Measurements from ENCODE around the gene KCTD20. TPM values are rescaled to one million over a fixed set of nuclear protein-coding genes. Genes with fewer than 3 reads are reported as not detected.
"Not testable (repeated sequence)": the region's sequence is repeated elsewhere in the genome, so short reads cannot be mapped to it uniquely, and the experiment has no call there.

Gene KCTD20
- total RNA-seq, 1 experiment from 2014 or later: 78.4 TPM

DNA sequence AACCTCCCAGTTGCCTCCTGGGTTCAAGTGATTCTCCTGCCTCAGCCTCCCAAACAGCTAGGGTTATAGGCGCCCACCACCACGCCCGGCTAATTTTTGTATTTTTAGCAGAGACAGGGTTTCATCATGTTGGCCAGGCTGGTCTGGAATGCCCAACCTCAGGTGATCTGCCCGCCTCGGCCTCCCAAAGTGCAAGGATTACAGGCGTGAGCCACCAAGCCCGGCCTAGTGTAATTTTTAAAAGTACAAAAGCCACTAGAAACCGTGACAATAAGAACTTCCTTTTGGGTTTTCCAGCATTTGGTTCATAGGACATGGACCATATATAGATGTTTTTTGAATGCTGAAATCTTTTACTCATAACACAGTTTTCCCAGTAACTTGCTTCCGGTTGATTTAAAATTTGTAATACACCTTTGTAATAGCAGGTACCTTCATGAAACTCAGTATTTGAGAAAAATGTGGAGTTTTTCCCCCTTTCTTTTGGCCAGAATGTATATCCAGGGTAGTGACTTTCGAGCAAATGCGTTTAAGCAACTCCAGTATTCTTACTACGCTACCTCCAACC is 613 bp upstream of the KCTD20 start:
- DNase-seq (ENCODE audit: low read depth): no peak
- in situ Hi-C loops (cut with HindIII; ENCODE audit: low pct_unique_long_range_greater_than_20kb, low sequenced_read_pairs): no loop called here

DNA sequence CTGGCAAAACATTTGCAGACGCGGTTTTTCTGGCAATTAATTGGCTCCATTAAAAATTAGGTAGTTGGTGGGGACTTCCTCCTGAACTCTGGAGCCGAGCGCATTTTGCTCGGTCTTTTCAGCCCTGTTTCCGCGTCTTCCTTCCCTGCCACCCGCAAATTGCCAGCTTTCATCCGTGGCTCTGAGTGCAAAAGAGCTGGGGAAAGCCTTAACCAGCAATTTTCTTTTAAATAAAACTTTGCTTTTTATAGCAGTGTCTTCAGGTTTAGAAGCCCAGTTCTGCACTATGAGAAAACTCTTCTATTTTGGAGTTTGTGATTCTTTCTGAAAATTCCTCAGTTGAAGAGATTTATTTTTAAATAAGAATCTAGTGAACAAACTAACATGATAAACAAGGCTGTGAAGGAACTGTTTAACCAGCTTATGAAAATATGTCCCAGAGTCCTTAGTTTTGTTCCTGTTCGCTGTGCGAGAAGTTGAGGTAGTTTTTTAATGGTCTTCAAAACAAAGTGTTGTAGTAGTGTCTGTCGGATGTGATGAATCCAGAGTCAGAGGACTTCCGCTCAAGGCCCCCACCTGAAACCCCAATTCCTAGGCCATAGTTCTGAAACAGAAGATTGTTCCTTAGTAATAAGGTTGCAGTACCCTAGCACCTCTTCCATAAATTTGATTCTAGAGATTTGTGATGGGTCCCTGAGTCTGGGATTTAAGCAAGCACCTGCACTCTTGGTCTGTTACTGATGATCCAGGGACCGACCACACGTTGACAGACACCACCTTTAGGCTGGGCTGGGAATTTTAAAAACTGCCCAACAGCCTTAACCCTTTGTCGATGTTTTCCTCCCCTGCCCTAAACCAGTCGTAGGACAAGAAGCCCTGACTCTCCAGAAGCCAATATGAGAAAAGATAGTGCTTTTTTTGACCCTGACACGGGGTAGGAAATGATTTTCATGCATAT is 950 bp downstream of the KCTD20 start:
- in situ Hi-C loops (cut with HindIII; ENCODE audit: low pct_unique_long_range_greater_than_20kb, low sequenced_read_pairs): no loop called here
- peak; percentile 56 for DNase-seq (ENCODE audit: low read depth)

GRCh38 chr6:36444470-36444869 is 1.7 kb downstream of the KCTD20 start:
- in situ Hi-C loops (cut with HindIII; ENCODE audit: low pct_unique_long_range_greater_than_20kb, low sequenced_read_pairs): no loop called here
- DNase-seq (ENCODE audit: low read depth): no peak

DNA sequence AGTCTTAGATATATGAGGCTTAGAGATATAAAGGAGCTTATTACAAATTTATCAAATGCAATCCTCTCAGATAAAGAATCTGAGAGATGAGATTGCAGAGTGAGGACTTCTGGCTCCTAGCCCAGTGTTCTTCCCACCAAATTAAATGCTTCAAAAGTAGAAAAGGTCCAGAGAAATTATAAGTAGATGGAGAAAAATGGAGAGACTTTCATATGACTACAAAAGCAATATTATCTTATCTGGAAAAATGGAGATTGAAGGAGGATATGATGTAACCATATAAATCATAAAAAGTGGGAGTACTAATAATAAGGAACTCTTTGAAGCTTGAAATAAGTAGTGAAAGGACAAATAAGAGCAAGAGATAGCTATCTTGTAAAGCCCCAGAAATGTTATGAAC is 2.8 kb downstream of the KCTD20 start:
- in situ Hi-C loops (cut with HindIII; ENCODE audit: low pct_unique_long_range_greater_than_20kb, low sequenced_read_pairs): no loop called here
- no peak for DNase-seq (ENCODE audit: low read depth)

DNA sequence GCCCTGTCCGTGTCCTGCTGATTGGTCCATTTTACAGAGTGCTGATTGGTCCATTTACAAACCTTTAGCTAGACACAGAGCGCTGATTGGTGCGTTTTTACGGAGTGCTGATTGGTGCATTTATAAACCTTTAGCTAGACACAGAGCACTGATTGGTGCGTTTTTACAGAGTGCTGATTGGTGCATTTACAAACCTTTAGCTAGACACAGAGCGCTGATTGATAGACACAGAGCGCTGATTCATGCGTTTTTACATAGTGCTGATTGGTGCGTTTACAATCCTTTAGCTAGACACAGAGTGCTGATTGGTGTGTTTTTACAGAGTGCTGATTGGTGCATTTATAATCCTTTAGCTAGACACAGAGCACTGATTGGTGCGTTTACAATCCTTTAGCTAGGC is 6.4 kb downstream of the KCTD20 start:
- in situ Hi-C loops (cut with HindIII; ENCODE audit: low pct_unique_long_range_greater_than_20kb, low sequenced_read_pairs); DNase-seq (ENCODE audit: low read depth): not testable (repeated sequence)

DNA sequence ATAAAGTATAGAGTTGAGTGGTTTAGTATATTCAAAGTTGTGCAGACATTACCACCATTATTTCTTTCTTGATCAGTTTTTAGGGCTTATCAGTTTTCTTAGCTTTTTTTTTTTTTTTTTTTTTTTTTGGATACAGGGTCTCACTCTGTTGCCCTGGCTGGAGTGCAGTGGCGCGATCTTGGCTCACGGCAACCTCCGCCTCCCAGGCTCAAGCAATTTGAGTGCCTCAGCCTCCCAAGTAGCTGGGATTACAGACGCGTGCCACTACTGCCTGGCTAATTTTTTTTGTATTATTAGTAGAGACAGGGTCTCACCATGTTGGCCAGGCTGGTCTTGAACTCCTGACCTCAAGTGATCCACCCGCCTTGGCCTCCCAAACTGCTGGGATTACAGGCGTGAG is 10.1 kb downstream of the KCTD20 start:
- in situ Hi-C loops (cut with HindIII; ENCODE audit: low pct_unique_long_range_greater_than_20kb, low sequenced_read_pairs); DNase-seq (ENCODE audit: low read depth): not testable (repeated sequence)

GRCh38 chr6:36455486-36456027 is 12.8 kb downstream of the KCTD20 start:
- DNase-seq (ENCODE audit: low read depth): no peak
- in situ Hi-C loops (cut with HindIII; ENCODE audit: low pct_unique_long_range_greater_than_20kb, low sequenced_read_pairs): no loop called here

- in situ Hi-C loops (cut with HindIII; ENCODE audit: low pct_unique_long_range_greater_than_20kb, low sequenced_read_pairs): no loop called here
- DNase-seq (ENCODE audit: low read depth): no peak
Measured at GRCh38 chr6:36459501-36459900, 16.7 kb downstream of the KCTD20 start.

- in situ Hi-C loops (cut with HindIII; ENCODE audit: low pct_unique_long_range_greater_than_20kb, low sequenced_read_pairs): no loop called here
- no peak for DNase-seq (ENCODE audit: low read depth)
Measured at GRCh38 chr6:36460916-36461315, 18.1 kb downstream of the KCTD20 start.

DNA sequence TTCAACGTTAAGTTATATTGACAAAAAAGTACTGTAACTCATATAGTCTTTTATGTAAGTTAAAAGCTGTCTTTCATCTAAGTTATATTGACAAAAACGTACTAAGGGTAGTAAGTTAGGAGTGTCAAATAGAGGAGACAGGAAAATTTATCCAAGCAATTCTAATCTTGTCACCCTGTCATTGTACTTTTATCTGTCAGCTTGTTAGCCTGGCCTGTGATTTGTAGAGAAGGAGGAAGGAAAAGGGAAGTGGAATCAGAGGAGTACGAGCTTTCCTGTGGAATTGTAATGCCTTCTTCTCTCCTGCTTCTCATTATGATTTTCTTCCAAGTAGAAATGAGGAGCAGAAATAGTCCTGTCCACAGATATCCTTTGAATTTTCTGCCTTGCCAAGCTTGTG is 18.8 kb downstream of the KCTD20 start:
- in situ Hi-C loops (cut with HindIII; ENCODE audit: low pct_unique_long_range_greater_than_20kb, low sequenced_read_pairs): no loop called here
- DNase-seq (ENCODE audit: low read depth): no peak

DNA sequence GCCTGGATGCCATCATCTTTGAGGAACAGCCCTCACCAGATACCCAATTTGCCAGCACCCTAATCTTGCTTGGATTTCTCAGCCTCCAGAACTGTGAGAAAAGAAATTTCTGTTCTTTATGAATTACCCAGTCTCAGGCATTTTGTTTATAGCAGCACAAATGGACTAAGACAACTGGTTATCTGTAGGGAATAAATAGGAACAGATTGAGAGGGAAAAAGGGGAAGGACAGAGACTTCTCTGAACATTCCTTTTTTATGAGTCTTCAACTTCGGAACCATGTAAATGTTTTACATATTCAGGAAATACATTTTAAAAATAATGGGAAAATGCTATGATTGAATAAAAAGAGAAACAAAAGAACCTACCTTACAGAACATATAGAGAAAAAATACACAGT is 20.9 kb downstream of the KCTD20 start:
- no peak for DNase-seq (ENCODE audit: low read depth)
- in situ Hi-C loops (cut with HindIII; ENCODE audit: low pct_unique_long_range_greater_than_20kb, low sequenced_read_pairs): no loop called here

DNA sequence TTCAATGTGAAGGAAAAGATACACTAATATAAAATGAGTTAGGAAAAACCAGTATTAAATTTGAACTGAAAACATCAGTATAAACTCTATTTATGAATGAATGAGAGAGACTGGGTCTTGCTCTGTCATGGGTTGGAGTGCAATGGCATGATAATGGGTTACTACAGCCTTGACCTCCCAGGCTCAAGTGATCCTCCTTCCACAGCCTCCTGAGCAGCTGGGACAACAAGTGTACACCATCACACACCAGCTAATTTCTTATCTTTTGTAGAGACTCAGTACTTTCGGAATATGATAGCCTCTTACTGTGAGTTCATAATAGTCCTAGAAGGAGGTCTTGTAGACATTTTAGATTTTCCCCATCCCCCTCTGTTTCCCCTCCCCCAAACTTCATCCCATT is 21.4 kb downstream of the KCTD20 start:
- DNase-seq (ENCODE audit: low read depth): no peak
- in situ Hi-C loops (cut with HindIII; ENCODE audit: low pct_unique_long_range_greater_than_20kb, low sequenced_read_pairs): no loop called here

- no peak for DNase-seq (ENCODE audit: low read depth)
- in situ Hi-C loops (cut with HindIII; ENCODE audit: low pct_unique_long_range_greater_than_20kb, low sequenced_read_pairs): no loop called here
Measured at GRCh38 chr6:36467625-36468024, 24.8 kb downstream of the KCTD20 start.

- in situ Hi-C loops (cut with HindIII; ENCODE audit: low pct_unique_long_range_greater_than_20kb, low sequenced_read_pairs): no loop called here
- DNase-seq (ENCODE audit: low read depth): no peak
Measured at GRCh38 chr6:36469148-36469661, 26.4 kb downstream of the KCTD20 start.

GRCh38 chr6:36469946-36470345 is 27.1 kb downstream of the KCTD20 start:
- no peak for DNase-seq (ENCODE audit: low read depth)
- in situ Hi-C loops (cut with HindIII; ENCODE audit: low pct_unique_long_range_greater_than_20kb, low sequenced_read_pairs): no loop called here

DNA sequence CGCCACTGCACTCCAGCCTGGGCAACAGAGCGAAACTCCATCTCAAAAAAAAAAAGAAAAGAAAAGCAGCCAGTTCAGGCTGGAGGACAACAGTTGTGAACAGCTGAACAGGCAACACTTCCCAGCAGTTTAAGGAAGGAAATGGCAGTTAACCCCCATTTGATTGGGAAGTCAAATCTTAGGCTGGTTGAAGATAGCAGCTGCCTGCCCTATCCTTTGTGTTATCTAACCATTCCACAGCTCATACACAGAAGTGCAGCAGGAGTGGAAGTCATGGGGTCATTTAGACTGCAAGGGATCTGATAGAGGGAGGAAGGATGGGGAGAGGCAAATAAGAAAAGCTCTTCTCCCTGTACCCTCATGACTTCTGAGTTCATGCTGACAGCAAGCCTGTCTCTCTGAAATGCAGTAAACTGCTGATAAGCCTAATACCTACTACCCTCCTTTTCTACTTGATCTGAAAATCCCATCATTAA is 35.3 kb downstream of the KCTD20 start:
- DNase-seq (ENCODE audit: low read depth): no peak
- in situ Hi-C loops (cut with HindIII; ENCODE audit: low pct_unique_long_range_greater_than_20kb, low sequenced_read_pairs): no loop called here

- no peak for DNase-seq (ENCODE audit: low read depth)
Measured at GRCh38 chr6:36479256-36479655, 36.5 kb downstream of the KCTD20 start.

GRCh38 chr6:36483326-36483725 is 40.5 kb downstream of the KCTD20 start:
- in situ Hi-C loops (cut with HindIII; ENCODE audit: low pct_unique_long_range_greater_than_20kb, low sequenced_read_pairs); DNase-seq (ENCODE audit: low read depth): not testable (repeated sequence)

More at GRCh38 chr6:36479256-36479655, 36.5 kb downstream of the KCTD20 start:
- in situ Hi-C loops (cut with HindIII; ENCODE audit: low pct_unique_long_range_greater_than_20kb, low sequenced_read_pairs): no loop called here

GRCh38 chr6:36484736-36485135 is 41.9 kb downstream of the KCTD20 start:
- DNase-seq (ENCODE audit: low read depth): no peak
- in situ Hi-C loops (cut with HindIII; ENCODE audit: low pct_unique_long_range_greater_than_20kb, low sequenced_read_pairs): no loop called here
